ENCODE results near the gene COL4A4. TPM values are rescaled to one million over a fixed set of nuclear protein-coding genes. Genes with fewer than 3 reads are reported as not detected.

The COL4A4 gene
- total RNA-seq, 1 experiment from 2014 or later, result 3.1 TPM

DNA sequence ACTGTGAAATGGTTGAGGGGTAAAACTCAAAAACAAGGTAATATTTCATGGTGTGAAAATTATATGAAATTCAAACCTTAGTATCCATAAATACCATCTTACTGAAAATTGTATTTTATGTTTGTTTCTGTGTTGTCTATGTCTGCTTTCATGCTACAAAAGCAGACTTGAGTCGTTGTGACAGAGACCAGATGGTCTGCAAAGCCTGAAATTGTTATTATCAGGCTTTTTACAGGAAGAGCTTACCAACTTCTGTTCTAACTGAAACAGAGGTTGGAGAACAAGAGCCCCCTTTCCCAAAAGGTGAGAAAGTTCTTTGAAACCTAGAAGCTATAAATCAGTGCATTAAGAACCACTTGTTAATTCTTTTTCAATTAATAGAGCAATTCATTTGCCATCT, 110.0 kb downstream of the COL4A4 start:
- ATAC-seq (no peak), DNase-seq (ENCODE audit: low spot score) (no peak)
- no peak overlapping the region for H3K4me3 Mint-ChIP-seq
- TF ChIP-seq JUN (CRISPR knock-in tag; IDR thresholded peaks at IDR 0.05) (no peak), RORB (CRISPR knock-in tag; IDR thresholded peaks at IDR 0.05) (no peak), FOXJ3 (CRISPR knock-in tag; IDR thresholded peaks at IDR 0.05; ENCODE audit: borderline replicate concordance) (no peak), SP1 (CRISPR knock-in tag; conservative IDR thresholded peaks at IDR 0.05) (no peak), ELF4 (CRISPR knock-in tag; IDR thresholded peaks at IDR 0.05; ENCODE audit: low read depth) (no peak), NFYB (CRISPR knock-in tag; conservative IDR thresholded peaks at IDR 0.05; ENCODE audit: low read depth) (no peak), TEAD4 (CRISPR knock-in tag; IDR thresholded peaks at IDR 0.05) (no peak), GRHL2 (CRISPR knock-in tag; IDR thresholded peaks at IDR 0.05; ENCODE audit: insufficient replicate concordance, severe bottlenecking) (no peak), NR2C2 (CRISPR knock-in tag; IDR thresholded peaks at IDR 0.05) (no peak), IRF2 (CRISPR knock-in tag; IDR thresholded peaks at IDR 0.05; ENCODE audit: borderline replicate concordance, low read depth) (no peak), FOXP1 (CRISPR knock-in tag; IDR thresholded peaks at IDR 0.05; ENCODE audit: borderline replicate concordance) (no peak)
- TF ChIP-seq, protein P1, sequence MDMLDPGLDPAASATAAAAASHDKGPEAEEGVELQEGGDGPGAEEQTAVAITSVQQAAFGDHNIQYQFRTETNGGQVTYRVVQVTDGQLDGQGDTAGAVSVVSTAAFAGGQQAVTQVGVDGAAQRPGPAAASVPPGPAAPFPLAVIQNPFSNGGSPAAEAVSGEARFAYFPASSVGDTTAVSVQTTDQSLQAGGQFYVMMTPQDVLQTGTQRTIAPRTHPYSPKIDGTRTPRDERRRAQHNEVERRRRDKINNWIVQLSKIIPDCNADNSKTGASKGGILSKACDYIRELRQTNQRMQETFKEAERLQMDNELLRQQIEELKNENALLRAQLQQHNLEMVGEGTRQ (CRISPR knock-in tag; IDR thresholded peaks at IDR 0.05), result no peak
- 0 out of 2 replicates have a peak, but pooled peaks cover 3% of the 10 kb centered on the region for H3K4me1 Mint-ChIP-seq
- ChIA-PET POLR2A (no interaction called here), CTCF (no interaction called here)
- H3K9me3 Mint-ChIP-seq, result 0 out of 2 replicates have a peak, but pooled peaks cover 8% of the 10 kb centered on the region
- H3K27me3 Mint-ChIP-seq (ENCODE audit: low read depth), result no peaks in the 10 kb centered on the region
- no peaks in the 10 kb centered on the region for H3K36me3 Mint-ChIP-seq
- H3K27ac Mint-ChIP-seq, result no peak overlapping the region

DNA sequence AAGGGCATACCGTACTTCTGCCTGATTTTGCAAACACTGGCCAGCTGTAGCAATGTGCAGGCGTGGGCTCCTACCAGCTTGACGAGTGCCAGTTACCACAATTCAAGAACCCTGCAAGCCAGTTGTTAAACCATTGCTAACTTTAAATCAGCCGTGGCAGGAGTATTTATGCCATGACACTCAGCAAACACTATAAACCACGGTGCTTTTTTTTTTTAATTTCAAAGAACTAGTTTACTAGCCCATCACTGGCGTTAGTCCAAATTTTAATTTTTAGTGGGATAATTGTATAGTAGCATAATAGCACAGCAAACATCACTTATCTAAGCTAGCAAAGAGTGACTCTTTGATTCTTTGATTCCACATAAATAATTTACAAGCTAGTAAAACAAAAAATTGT, 111.1 kb downstream of the COL4A4 start:
- Mint-ChIP-seq H3K9me3 (0 out of 2 replicates have a peak, but pooled peaks cover 8% of the 10 kb centered on the region), H3K36me3 (no peaks in the 10 kb centered on the region), H3K4me3 (no peak overlapping the region), H3K27me3 (ENCODE audit: low read depth) (no peaks in the 10 kb centered on the region), H3K27ac (no peak overlapping the region), H3K4me1 (no peaks in the 10 kb centered on the region)
- POLR2A ChIA-PET, result no interaction called here
- CTCF ChIA-PET, result no interaction called here
- ATAC-seq (no peak), DNase-seq (ENCODE audit: low spot score) (no peak)
- TF ChIP-seq, protein P1 (CRISPR knock-in tag; IDR thresholded peaks at IDR 0.05), result no peak
- TF ChIP-seq ELF4 (CRISPR knock-in tag; IDR thresholded peaks at IDR 0.05; ENCODE audit: low read depth) (no peak), MXD4 (CRISPR knock-in tag; IDR thresholded peaks at IDR 0.05; ENCODE audit: borderline replicate concordance) (no peak), CBFB (CRISPR knock-in tag; IDR thresholded peaks at IDR 0.05; ENCODE audit: low read depth) (no peak), GABPB1 (CRISPR knock-in tag; IDR thresholded peaks at IDR 0.05) (no peak), ZNF671 (CRISPR knock-in tag; IDR thresholded peaks at IDR 0.05) (no peak), SOX15 (CRISPR knock-in tag; IDR thresholded peaks at IDR 0.05) (no peak), JUN (CRISPR knock-in tag; IDR thresholded peaks at IDR 0.05) (no peak)
- TF ChIP-seq, protein P2, sequence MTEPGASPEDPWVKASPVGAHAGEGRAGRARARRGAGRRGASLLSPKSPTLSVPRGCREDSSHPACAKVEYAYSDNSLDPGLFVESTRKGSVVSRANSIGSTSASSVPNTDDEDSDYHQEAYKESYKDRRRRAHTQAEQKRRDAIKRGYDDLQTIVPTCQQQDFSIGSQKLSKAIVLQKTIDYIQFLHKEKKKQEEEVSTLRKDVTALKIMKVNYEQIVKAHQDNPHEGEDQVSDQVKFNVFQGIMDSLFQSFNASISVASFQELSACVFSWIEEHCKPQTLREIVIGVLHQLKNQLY (CRISPR knock-in tag; IDR thresholded peaks at IDR 0.05), result no peak
- TF ChIP-seq, protein P3, sequence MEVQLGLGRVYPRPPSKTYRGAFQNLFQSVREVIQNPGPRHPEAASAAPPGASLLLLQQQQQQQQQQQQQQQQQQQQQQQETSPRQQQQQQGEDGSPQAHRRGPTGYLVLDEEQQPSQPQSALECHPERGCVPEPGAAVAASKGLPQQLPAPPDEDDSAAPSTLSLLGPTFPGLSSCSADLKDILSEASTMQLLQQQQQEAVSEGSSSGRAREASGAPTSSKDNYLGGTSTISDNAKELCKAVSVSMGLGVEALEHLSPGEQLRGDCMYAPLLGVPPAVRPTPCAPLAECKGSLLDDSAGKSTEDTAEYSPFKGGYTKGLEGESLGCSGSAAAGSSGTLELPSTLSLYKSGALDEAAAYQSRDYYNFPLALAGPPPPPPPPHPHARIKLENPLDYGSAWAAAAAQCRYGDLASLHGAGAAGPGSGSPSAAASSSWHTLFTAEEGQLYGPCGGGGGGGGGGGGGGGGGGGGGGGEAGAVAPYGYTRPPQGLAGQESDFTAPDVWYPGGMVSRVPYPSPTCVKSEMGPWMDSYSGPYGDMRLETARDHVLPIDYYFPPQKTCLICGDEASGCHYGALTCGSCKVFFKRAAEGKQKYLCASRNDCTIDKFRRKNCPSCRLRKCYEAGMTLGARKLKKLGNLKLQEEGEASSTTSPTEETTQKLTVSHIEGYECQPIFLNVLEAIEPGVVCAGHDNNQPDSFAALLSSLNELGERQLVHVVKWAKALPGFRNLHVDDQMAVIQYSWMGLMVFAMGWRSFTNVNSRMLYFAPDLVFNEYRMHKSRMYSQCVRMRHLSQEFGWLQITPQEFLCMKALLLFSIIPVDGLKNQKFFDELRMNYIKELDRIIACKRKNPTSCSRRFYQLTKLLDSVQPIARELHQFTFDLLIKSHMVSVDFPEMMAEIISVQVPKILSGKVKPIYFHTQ (CRISPR knock-in tag; IDR thresholded peaks at IDR 0.05), result no peak

GRCh38 chr2:227043981-227044380, 120.0 kb downstream of the COL4A4 start:
- H3K27ac Mint-ChIP-seq, result no peak overlapping the region
- CTCF ChIA-PET, result no interaction called here
- no peaks in the 10 kb centered on the region for H3K27me3 Mint-ChIP-seq (ENCODE audit: low read depth)
- no peaks in the 10 kb centered on the region for H3K4me1 Mint-ChIP-seq
- no peaks in the 10 kb centered on the region for H3K9me3 Mint-ChIP-seq
- POLR2A ChIA-PET, result no interaction called here
- no peaks in the 10 kb centered on the region for H3K36me3 Mint-ChIP-seq
- DNase-seq (ENCODE audit: low spot score), result no peak
- H3K4me3 Mint-ChIP-seq, result no peak overlapping the region
- ATAC-seq, result no peak
- TF ChIP-seq, protein P4, sequence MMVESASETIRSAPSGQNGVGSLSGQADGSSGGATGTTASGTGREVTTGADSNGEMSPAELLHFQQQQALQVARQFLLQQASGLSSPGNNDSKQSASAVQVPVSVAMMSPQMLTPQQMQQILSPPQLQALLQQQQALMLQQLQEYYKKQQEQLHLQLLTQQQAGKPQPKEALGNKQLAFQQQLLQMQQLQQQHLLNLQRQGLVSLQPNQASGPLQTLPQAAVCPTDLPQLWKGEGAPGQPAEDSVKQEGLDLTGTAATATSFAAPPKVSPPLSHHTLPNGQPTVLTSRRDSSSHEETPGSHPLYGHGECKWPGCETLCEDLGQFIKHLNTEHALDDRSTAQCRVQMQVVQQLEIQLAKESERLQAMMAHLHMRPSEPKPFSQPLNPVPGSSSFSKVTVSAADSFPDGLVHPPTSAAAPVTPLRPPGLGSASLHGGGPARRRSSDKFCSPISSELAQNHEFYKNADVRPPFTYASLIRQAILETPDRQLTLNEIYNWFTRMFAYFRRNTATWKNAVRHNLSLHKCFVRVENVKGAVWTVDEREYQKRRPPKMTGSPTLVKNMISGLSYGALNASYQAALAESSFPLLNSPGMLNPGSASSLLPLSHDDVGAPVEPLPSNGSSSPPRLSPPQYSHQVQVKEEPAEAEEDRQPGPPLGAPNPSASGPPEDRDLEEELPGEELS (CRISPR knock-in tag; IDR thresholded peaks at IDR 0.05), result no peak
- TF ChIP-seq, protein P5, sequence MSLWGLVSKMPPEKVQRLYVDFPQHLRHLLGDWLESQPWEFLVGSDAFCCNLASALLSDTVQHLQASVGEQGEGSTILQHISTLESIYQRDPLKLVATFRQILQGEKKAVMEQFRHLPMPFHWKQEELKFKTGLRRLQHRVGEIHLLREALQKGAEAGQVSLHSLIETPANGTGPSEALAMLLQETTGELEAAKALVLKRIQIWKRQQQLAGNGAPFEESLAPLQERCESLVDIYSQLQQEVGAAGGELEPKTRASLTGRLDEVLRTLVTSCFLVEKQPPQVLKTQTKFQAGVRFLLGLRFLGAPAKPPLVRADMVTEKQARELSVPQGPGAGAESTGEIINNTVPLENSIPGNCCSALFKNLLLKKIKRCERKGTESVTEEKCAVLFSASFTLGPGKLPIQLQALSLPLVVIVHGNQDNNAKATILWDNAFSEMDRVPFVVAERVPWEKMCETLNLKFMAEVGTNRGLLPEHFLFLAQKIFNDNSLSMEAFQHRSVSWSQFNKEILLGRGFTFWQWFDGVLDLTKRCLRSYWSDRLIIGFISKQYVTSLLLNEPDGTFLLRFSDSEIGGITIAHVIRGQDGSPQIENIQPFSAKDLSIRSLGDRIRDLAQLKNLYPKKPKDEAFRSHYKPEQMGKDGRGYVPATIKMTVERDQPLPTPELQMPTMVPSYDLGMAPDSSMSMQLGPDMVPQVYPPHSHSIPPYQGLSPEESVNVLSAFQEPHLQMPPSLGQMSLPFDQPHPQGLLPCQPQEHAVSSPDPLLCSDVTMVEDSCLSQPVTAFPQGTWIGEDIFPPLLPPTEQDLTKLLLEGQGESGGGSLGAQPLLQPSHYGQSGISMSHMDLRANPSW (CRISPR knock-in tag; conservative IDR thresholded peaks at IDR 0.05; ENCODE audit: low read depth), result no peak

Measured in WTC11 (cell line).